Stimulated activated naive B cell treated with anti-CD40 and anti-IgM and Interleukin-4, amounts not matched to agents 10 μg/mL and 1 μg/mL and 100 μg/mL, for 72 hours (primary cell): ENCODE measurements around the gene LGALS13.
A peak's percentile ranks its signal among the peaks of the same experiment; 100 is the strongest.

Experiments used
- ATAC-seq, 2 donors: fragments of 150-1000 bp; cut with Tn5 transposase; replicated peaks; 2 replicates each; pipeline ENCODE4 v1.10.0; 2021; ENCODE audit warnings: moderate library complexity in 1 of 2
- DNase-seq: peaks from one replicate; pipeline ENCODE4 v3.0.0; 2021
- H3K27ac Mint-ChIP-seq: one replicate; pipeline ENCODE4 v1.8.0; 2022; ENCODE audit warnings: mild to moderate bottlenecking, mixed read lengths
- H3K27me3 Mint-ChIP-seq, 2 donors: one replicate each; pipeline ENCODE4 v1.8.0; 2022; ENCODE audit warnings: mixed read lengths in 2 of 2
- H3K36me3 Mint-ChIP-seq, 2 donors: one replicate each; pipeline ENCODE4 v1.8.0; 2022; ENCODE audit warnings: mixed read lengths in 2 of 2, mild to moderate bottlenecking in 1 of 2
- H3K4me1 Mint-ChIP-seq, 2 donors: one replicate each; pipeline ENCODE4 v1.8.0; 2022; ENCODE audit warnings: mixed read lengths in 2 of 2, mild to moderate bottlenecking in 1 of 2
- H3K4me3 Mint-ChIP-seq, 2 donors: one replicate each; pipeline ENCODE4 v1.8.0; 2022; ENCODE audit warnings: mild to moderate bottlenecking in 2 of 2, mixed read lengths in 2 of 2, moderate library complexity in 1 of 2
- H3K9me3 Mint-ChIP-seq, 2 donors: one replicate each; pipeline ENCODE4 v1.8.0; 2022; ENCODE audit warnings: mixed read lengths in 2 of 2, mild to moderate bottlenecking in 1 of 2

Gene LGALS13

GRCh38 chr19:39602224-39602623, at the start of gene LGALS13:
Gene LGALS13 (plus strand): TSS chr19:39602524. CDS start chr19:39602569, 45 bp downstream.
- Mint-ChIP-seq H3K4me3 (no peak within 1 kb of the TSS), H3K4me1 (no peaks in the 10 kb centered on the region), H3K27ac (no peak within 1 kb of the TSS), H3K9me3 (peaks cover 6% of the 10 kb centered on the region in 2 donors), H3K27me3 (peaks cover 42 to 66% of the 10 kb centered on the region in 2 donors), H3K36me3 (no peaks in the 10 kb centered on the region)
- DNase-seq (no peak), ATAC-seq (no peak)

- no peak for ATAC-seq
- no peaks in the 10 kb centered on the region for H3K36me3 Mint-ChIP-seq
- H3K27me3 Mint-ChIP-seq = peaks cover 0 to 6% of the 10 kb centered on the region in 2 donors
- no peaks in the 10 kb centered on the region for H3K9me3 Mint-ChIP-seq
- H3K4me1 Mint-ChIP-seq = peaks cover 19 to 27% of the 10 kb centered on the region in 2 donors
- no peak overlapping the region for H3K27ac Mint-ChIP-seq
- no peak for DNase-seq
- no peak overlapping the region for H3K4me3 Mint-ChIP-seq
These were observed 49.2 kb upstream of the LGALS13 start for GRCh38 chr19:39553082-39553652.

- Mint-ChIP-seq H3K27me3 (no peaks in the 10 kb centered on the region), H3K4me3 (no peak overlapping the region), H3K36me3 (no peaks in the 10 kb centered on the region), H3K9me3 (no peaks in the 10 kb centered on the region), H3K4me1 (peaks cover 26 to 28% of the 10 kb centered on the region in 2 donors), H3K27ac (no peak overlapping the region)
- DNase-seq = no peak
- ATAC-seq = no peak
These were observed 47.5 kb upstream of the LGALS13 start for GRCh38 chr19:39554701-39555311.

- DNase-seq = no peak
- H3K4me3 Mint-ChIP-seq = no peak overlapping the region
- peak; percentile 51 to 63 for ATAC-seq
- no peak overlapping the region for H3K27ac Mint-ChIP-seq
- no peaks in the 10 kb centered on the region for H3K9me3 Mint-ChIP-seq
- no peaks in the 10 kb centered on the region for H3K27me3 Mint-ChIP-seq
- H3K4me1 Mint-ChIP-seq = peaks cover 26 to 28% of the 10 kb centered on the region in 2 donors
- no peaks in the 10 kb centered on the region for H3K36me3 Mint-ChIP-seq
These were observed 46.4 kb upstream of the LGALS13 start for GRCh38 chr19:39555883-39556282.

GRCh38 chr19:39557811-39558623, 44.3 kb upstream of the LGALS13 start:
- DNase-seq (no peak), ATAC-seq (no peak)
- peaks cover 13 to 16% of the 10 kb centered on the region in 2 donors for H3K4me1 Mint-ChIP-seq
- H3K4me3 Mint-ChIP-seq = peak overlapping the region in 1 of 2 donors; percentile 2
- no peaks in the 10 kb centered on the region for H3K36me3 Mint-ChIP-seq
- peaks cover 0 to 7% of the 10 kb centered on the region in 2 donors for H3K27me3 Mint-ChIP-seq
- peak overlapping the region; percentile 43 for H3K27ac Mint-ChIP-seq
- no peaks in the 10 kb centered on the region for H3K9me3 Mint-ChIP-seq

GRCh38 chr19:39558624-39559117, 43.7 kb upstream of the LGALS13 start:
- H3K4me3 Mint-ChIP-seq = peak overlapping the region in 1 of 2 donors; percentile 2
- H3K9me3 Mint-ChIP-seq = no peaks in the 10 kb centered on the region
- DNase-seq = no peak
- peaks cover 0 to 7% of the 10 kb centered on the region in 2 donors for H3K27me3 Mint-ChIP-seq
- no peaks in the 10 kb centered on the region for H3K36me3 Mint-ChIP-seq
- ATAC-seq = no peak
- H3K27ac Mint-ChIP-seq = peak overlapping the region; percentile 43
- peaks cover 12 to 13% of the 10 kb centered on the region in 2 donors for H3K4me1 Mint-ChIP-seq

- DNase-seq (no peak), ATAC-seq (no peak)
- Mint-ChIP-seq H3K9me3 (no peaks in the 10 kb centered on the region), H3K27me3 (peaks cover under 1 to 14% of the 10 kb centered on the region in 2 donors), H3K4me1 (peaks cover 0 to 5% of the 10 kb centered on the region in 2 donors), H3K36me3 (no peaks in the 10 kb centered on the region), H3K4me3 (no peak overlapping the region), H3K27ac (no peak overlapping the region)
These were observed 38.9 kb upstream of the LGALS13 start for GRCh38 chr19:39563408-39563807.

- no peak for DNase-seq
- no peak for ATAC-seq
- no peak overlapping the region for H3K27ac Mint-ChIP-seq
- no peaks in the 10 kb centered on the region for H3K9me3 Mint-ChIP-seq
- no peak overlapping the region for H3K4me3 Mint-ChIP-seq
- H3K36me3 Mint-ChIP-seq = no peaks in the 10 kb centered on the region
- H3K4me1 Mint-ChIP-seq = no peaks in the 10 kb centered on the region
- H3K27me3 Mint-ChIP-seq = peaks cover 17 to 32% of the 10 kb centered on the region in 2 donors
These were observed 36.3 kb upstream of the LGALS13 start for GRCh38 chr19:39566064-39566463.

- no peak for DNase-seq
- Mint-ChIP-seq H3K4me1 (no peaks in the 10 kb centered on the region), H3K27ac (no peak overlapping the region), H3K27me3 (peaks cover 36 to 38% of the 10 kb centered on the region in 2 donors), H3K4me3 (no peak overlapping the region), H3K9me3 (peaks cover 0 to 6% of the 10 kb centered on the region in 2 donors), H3K36me3 (no peaks in the 10 kb centered on the region)
- ATAC-seq = no peak
These were observed 33.7 kb upstream of the LGALS13 start for GRCh38 chr19:39568604-39569003.

GRCh38 chr19:39582442-39582841, 19.9 kb upstream of the LGALS13 start:
- peaks cover 38 to 40% of the 10 kb centered on the region in 2 donors for H3K27me3 Mint-ChIP-seq
- no peak overlapping the region for H3K27ac Mint-ChIP-seq
- peaks cover 9% of the 10 kb centered on the region in 2 donors for H3K9me3 Mint-ChIP-seq
- ATAC-seq (peak; percentile 7 to 51), DNase-seq (no peak)
- peaks cover 0 to 2% of the 10 kb centered on the region in 2 donors for H3K36me3 Mint-ChIP-seq
- H3K4me1 Mint-ChIP-seq = no peaks in the 10 kb centered on the region
- no peak overlapping the region for H3K4me3 Mint-ChIP-seq

GRCh38 chr19:39582891-39583625, 19.3 kb upstream of the LGALS13 start:
- DNase-seq (no peak), ATAC-seq (peak; percentile 25 to 90)
- H3K27me3 Mint-ChIP-seq = peaks cover 33 to 39% of the 10 kb centered on the region in 2 donors
- no peaks in the 10 kb centered on the region for H3K4me1 Mint-ChIP-seq
- H3K27ac Mint-ChIP-seq = no peak overlapping the region
- no peak overlapping the region for H3K4me3 Mint-ChIP-seq
- peaks cover 0 to 2% of the 10 kb centered on the region in 2 donors for H3K36me3 Mint-ChIP-seq
- peaks cover 8 to 9% of the 10 kb centered on the region in 2 donors for H3K9me3 Mint-ChIP-seq

GRCh38 chr19:39587496-39587895, 14.8 kb upstream of the LGALS13 start:
- no peaks in the 10 kb centered on the region for H3K9me3 Mint-ChIP-seq
- H3K27me3 Mint-ChIP-seq = peaks cover 18 to 37% of the 10 kb centered on the region in 2 donors
- H3K36me3 Mint-ChIP-seq = no peaks in the 10 kb centered on the region
- H3K4me1 Mint-ChIP-seq = no peaks in the 10 kb centered on the region
- ATAC-seq = no peak
- no peak overlapping the region for H3K27ac Mint-ChIP-seq
- no peak overlapping the region for H3K4me3 Mint-ChIP-seq
- DNase-seq = no peak

- Mint-ChIP-seq H3K27me3 (peaks cover 18 to 37% of the 10 kb centered on the region in 2 donors), H3K4me3 (no peak overlapping the region), H3K4me1 (no peaks in the 10 kb centered on the region), H3K36me3 (no peaks in the 10 kb centered on the region), H3K27ac (no peak overlapping the region), H3K9me3 (no peaks in the 10 kb centered on the region)
- ATAC-seq (no peak), DNase-seq (no peak)
These were observed 14.3 kb upstream of the LGALS13 start for GRCh38 chr19:39588066-39588465.

- Mint-ChIP-seq H3K9me3 (no peaks in the 10 kb centered on the region), H3K36me3 (no peaks in the 10 kb centered on the region), H3K27ac (no peak overlapping the region), H3K4me1 (no peaks in the 10 kb centered on the region), H3K27me3 (peaks cover 27 to 45% of the 10 kb centered on the region in 2 donors), H3K4me3 (no peak overlapping the region)
- ATAC-seq (no peak), DNase-seq (no peak)
These were observed 12.1 kb upstream of the LGALS13 start for GRCh38 chr19:39590265-39590664.
